Measurements from ENCODE around the gene UTP25. TPM values are rescaled to one million over a fixed set of nuclear protein-coding genes. Genes with fewer than 3 reads are reported as not detected.
A peak's percentile ranks its signal among the peaks of the same experiment; 100 is the strongest.

The UTP25 gene
- total RNA-seq, 1 donor from 2014 or later, result 6.8 TPM

DNA sequence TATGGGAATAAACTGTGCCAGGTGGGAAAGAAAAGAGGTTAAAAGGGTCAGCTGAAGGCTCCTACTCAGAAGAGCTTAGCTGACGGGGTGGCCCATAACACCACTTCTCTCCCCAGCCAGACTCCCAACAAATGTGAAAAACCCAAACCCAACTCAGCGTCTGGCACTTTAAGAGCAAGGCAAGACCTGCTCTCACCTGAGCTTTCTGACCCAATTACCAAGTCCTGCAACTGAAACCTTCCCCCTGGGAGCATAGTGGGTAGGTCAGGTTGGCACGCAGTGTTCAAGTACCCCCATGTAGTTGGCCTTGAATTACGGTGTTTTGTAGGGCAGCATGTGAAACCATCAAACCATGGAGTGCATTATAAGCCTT, 25.0 kb upstream of the UTP25 start:
- H3K27ac Mint-ChIP-seq (ENCODE audit: unreplicated experiment), result no peak overlapping the region
- H3K4me1 Mint-ChIP-seq, result peaks cover 6% of the 10 kb centered on the region
- no peak for DNase-seq (ENCODE audit: low read depth, low spot score)
- H3K4me3 Mint-ChIP-seq, result no peak overlapping the region
- H3K27me3 Mint-ChIP-seq (ENCODE audit: low read depth), result peaks cover 81% of the 10 kb centered on the region
- TF ChIP-seq CTCF (conservative IDR thresholded peaks at IDR 0.05), result no peak
- no peaks in the 10 kb centered on the region for H3K9me3 Mint-ChIP-seq
- H3K36me3 Mint-ChIP-seq (ENCODE audit: low read depth), result no peaks in the 10 kb centered on the region

- peaks cover 6% of the 10 kb centered on the region for H3K4me1 Mint-ChIP-seq
- no peaks in the 10 kb centered on the region for H3K36me3 Mint-ChIP-seq (ENCODE audit: low read depth)
- peaks cover 74% of the 10 kb centered on the region for H3K27me3 Mint-ChIP-seq (ENCODE audit: low read depth)
- no peak for DNase-seq (ENCODE audit: low read depth, low spot score)
- H3K27ac Mint-ChIP-seq (ENCODE audit: unreplicated experiment), result no peak overlapping the region
- TF ChIP-seq CTCF (conservative IDR thresholded peaks at IDR 0.05), result no peak
- H3K4me3 Mint-ChIP-seq, result no peak overlapping the region
- no peaks in the 10 kb centered on the region for H3K9me3 Mint-ChIP-seq
These were observed 24.2 kb upstream of the UTP25 start for GRCh38 chr1:209803568-209803967.

- no peak for DNase-seq (ENCODE audit: low read depth, low spot score)
- TF ChIP-seq CTCF (conservative IDR thresholded peaks at IDR 0.05), result no peak
- no peaks in the 10 kb centered on the region for H3K9me3 Mint-ChIP-seq
- no peaks in the 10 kb centered on the region for H3K36me3 Mint-ChIP-seq (ENCODE audit: low read depth)
- H3K27me3 Mint-ChIP-seq (ENCODE audit: low read depth), result peaks cover 72% of the 10 kb centered on the region
- H3K4me3 Mint-ChIP-seq, result no peak overlapping the region
- no peak overlapping the region for H3K27ac Mint-ChIP-seq (ENCODE audit: unreplicated experiment)
- H3K4me1 Mint-ChIP-seq, result peaks cover 6% of the 10 kb centered on the region
These were observed 22.4 kb upstream of the UTP25 start for GRCh38 chr1:209805341-209805781.

GRCh38 chr1:209805875-209806760, 21.7 kb upstream of the UTP25 start, which contains the start of gene IRF6:
Gene IRF6, minus strand, starts transcription at chr1:209806142. Its CDS starts 4,729 bp downstream, at chr1:209801413.
- peaks cover 6% of the 10 kb centered on the region for H3K4me1 Mint-ChIP-seq
- H3K27ac Mint-ChIP-seq (ENCODE audit: unreplicated experiment), result no peak within 1 kb of the TSS
- no peaks in the 10 kb centered on the region for H3K9me3 Mint-ChIP-seq
- no peaks in the 10 kb centered on the region for H3K36me3 Mint-ChIP-seq (ENCODE audit: low read depth)
- H3K27me3 Mint-ChIP-seq (ENCODE audit: low read depth), result peaks cover 72% of the 10 kb centered on the region
- H3K4me3 Mint-ChIP-seq, result peak within 1 kb of the TSS; percentile 78
- peak; percentile 61 for DNase-seq (ENCODE audit: low read depth, low spot score)
- TF ChIP-seq CTCF (conservative IDR thresholded peaks at IDR 0.05), result no peak

- no peak for DNase-seq (ENCODE audit: low read depth, low spot score)
- TF ChIP-seq CTCF (conservative IDR thresholded peaks at IDR 0.05), result no peak
- peaks cover 6% of the 10 kb centered on the region for H3K4me1 Mint-ChIP-seq
- H3K36me3 Mint-ChIP-seq (ENCODE audit: low read depth), result no peaks in the 10 kb centered on the region
- H3K9me3 Mint-ChIP-seq, result no peaks in the 10 kb centered on the region
- no peak overlapping the region for H3K27ac Mint-ChIP-seq (ENCODE audit: unreplicated experiment)
- peaks cover 67% of the 10 kb centered on the region for H3K27me3 Mint-ChIP-seq (ENCODE audit: low read depth)
- H3K4me3 Mint-ChIP-seq, result no peak overlapping the region
These were observed 20.3 kb upstream of the UTP25 start for GRCh38 chr1:209807509-209807908.

Measured in neural crest cell (in vitro differentiated cells).